GM12878 (cell line): ENCODE measurements around the gene GPC2. TPM values are rescaled to one million over a fixed set of nuclear protein-coding genes. Genes with fewer than 3 reads are reported as not detected.

Source experiments
- CHD4 ChIP-seq: fragments of 200-600 bp; sonication (generic); IDR thresholded peaks from 2 replicates; pipeline ENCODE4 v1.6.1; 2016; ENCODE audit warnings: mild to moderate bottlenecking
- CREM ChIP-seq: IDR thresholded peaks from 2 replicates; pipeline ENCODE4 v1.6.1; 2014; ENCODE audit warnings: antibody characterized with exemption, low read depth
- FOS ChIP-seq: IDR thresholded peaks from 3 replicates; pipeline ENCODE4 v1.6.1; 2011; ENCODE audit warnings: borderline replicate concordance; ENCODE audit not compliant: insufficient read length; ENCODE audit errors: extremely low read depth
- KDM1A ChIP-seq: fragments of 200-600 bp; sonication (generic); IDR thresholded peaks from 2 replicates; pipeline ENCODE4 v1.6.1; 2016; ENCODE audit warnings: borderline replicate concordance
- MLLT1 ChIP-seq: fragments of 450-650 bp; IDR thresholded peaks from 2 replicates; pipeline ENCODE4 v1.6.1; 2016; ENCODE audit warnings: mild to moderate bottlenecking
- PRDM15 ChIP-seq: fragments of 450-650 bp; formaldehyde crosslinking; IDR thresholded peaks from 2 replicates; pipeline ENCODE4 v1.4.0; 2020; ENCODE audit warnings: mild to moderate bottlenecking, moderate library complexity
- RAD51 ChIP-seq: fragments of 450-650 bp; IDR thresholded peaks from 2 replicates; pipeline ENCODE4 v1.6.1; 2016; ENCODE audit warnings: moderate library complexity, mild to moderate bottlenecking, inconsistent platforms
- TAF1 ChIP-seq: IDR thresholded peaks from 2 replicates; pipeline ENCODE4 v1.6.1; 2011; ENCODE audit warnings: mild to moderate bottlenecking, low read depth, low read length, borderline replicate concordance
- TBL1XR1 ChIP-seq: IDR thresholded peaks from 2 replicates; pipeline ENCODE4 v1.6.1; 2012; ENCODE audit warnings: low read depth, low read length, improper control_type of control experiment
- TCF3 ChIP-seq: IDR thresholded peaks from 2 replicates; pipeline ENCODE4 v1.6.1; 2012; ENCODE audit warnings: low read depth, mild to moderate bottlenecking, low read length, borderline replicate concordance; ENCODE audit not compliant: insufficient read depth
- ZBTB33 ChIP-seq: fragments of 450-650 bp; IDR thresholded peaks from 2 replicates; pipeline ENCODE4 v1.6.1; 2017; ENCODE audit warnings: mild to moderate bottlenecking
- ZNF217 ChIP-seq: fragments of 450-650 bp; IDR thresholded peaks from 2 replicates; pipeline ENCODE4 v1.6.1; 2017; ENCODE audit warnings: antibody characterized with exemption, mild to moderate bottlenecking
- ZNF622 ChIP-seq: fragments of 450-650 bp; IDR thresholded peaks from 2 replicates; pipeline ENCODE4 v1.6.1; 2017; ENCODE audit warnings: mild to moderate bottlenecking, inconsistent platforms
- polyA plus RNA-seq, 11 experiments: library from polyadenylated mRNA; depleted of rRNA in 4 of 11; unstranded in 6 of 11; stranded (reverse) in 5 of 11; fragments of >200 nt; fragmentation: Nextera tagmentation in 4 of 11; fragmentation: Illumina TruSeq in 1 of 11; extraction: Ambion mirVana in 4 of 11; extraction: Trizol in 1 of 11; gene quantifications; 1 replicate in 1 of 11; 2 replicates in 10 of 11; pipeline versions ENCODE4 v1.2.1 to v1.2.3, GENCODE V29; 2011 to 2016; ENCODE audit warnings: inconsistent platforms in 2 of 11, missing spikeins in 2 of 11, low read depth in 1 of 11
- total RNA-seq, 4 experiments: library from RNA; depleted of rRNA in 3 of 4; stranded (reverse); fragments of >200 nt in 3 of 4; fragmentation: Illumina TruSeq in 1 of 4; extraction: Trizol in 1 of 4; gene quantifications; 2 replicates each; pipeline versions ENCODE4 v1.2.1 to v1.2.3, GENCODE V29; 2013 to 2021
- TF ChIP-seq, protein P1 (sequence below): IDR thresholded peaks from 2 replicates; pipeline ENCODE4 v1.6.1; 2012; ENCODE audit warnings: improper control_type of control experiment, low read depth, low read length; ENCODE audit not compliant: insufficient replicate concordance
- TF ChIP-seq, protein P2 (sequence below): fragments of 450-650 bp; IDR thresholded peaks from 2 replicates; pipeline ENCODE4 v1.6.1; 2017; ENCODE audit warnings: borderline replicate concordance

Gene GPC2
- total and polyA plus RNA-seq, 10 of the 15 experiments (the other 5 are each of a cell fraction or from before 2014, with no cell fraction given) = 0.19 to 6.3 (median 0.77) TPM

DNA sequence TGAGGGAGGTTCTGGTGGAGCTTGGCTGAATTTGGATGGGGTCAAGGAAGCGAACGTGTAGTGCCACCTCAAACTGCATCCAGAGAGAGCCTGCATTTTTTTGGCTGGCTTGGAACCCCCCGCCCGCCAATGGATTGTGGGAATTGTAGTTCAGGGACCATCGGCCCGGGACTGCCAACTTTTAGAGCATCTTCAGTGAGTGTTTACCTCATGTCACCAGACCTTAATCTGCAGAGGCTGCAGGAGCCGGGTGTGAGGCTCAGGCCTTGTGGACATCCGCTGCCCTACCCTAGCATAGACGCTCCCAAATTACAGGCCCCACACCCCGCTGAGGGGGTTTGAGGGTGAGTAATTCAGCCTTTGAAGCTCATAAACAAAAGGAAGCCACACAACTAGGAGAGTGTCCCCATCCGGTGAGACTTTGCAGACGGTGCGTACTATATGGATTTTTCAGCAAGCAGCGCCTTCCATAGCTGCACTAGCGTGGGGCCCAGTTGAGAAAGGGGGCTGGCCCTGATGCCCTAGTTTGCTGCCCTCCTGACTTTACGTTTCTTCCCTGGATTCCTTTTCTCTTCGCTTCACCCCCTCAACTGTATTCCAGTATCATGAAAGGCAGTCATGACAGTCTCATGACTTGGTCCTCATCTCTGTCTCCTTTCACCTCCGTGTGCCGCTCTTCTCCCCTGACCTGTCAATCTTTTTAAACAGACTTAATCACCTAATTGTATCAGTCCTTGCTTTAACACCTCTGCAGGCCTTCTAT lies 57.0 kb downstream of the GPC2 start (continued):
- TF ChIP-seq, protein P1, sequence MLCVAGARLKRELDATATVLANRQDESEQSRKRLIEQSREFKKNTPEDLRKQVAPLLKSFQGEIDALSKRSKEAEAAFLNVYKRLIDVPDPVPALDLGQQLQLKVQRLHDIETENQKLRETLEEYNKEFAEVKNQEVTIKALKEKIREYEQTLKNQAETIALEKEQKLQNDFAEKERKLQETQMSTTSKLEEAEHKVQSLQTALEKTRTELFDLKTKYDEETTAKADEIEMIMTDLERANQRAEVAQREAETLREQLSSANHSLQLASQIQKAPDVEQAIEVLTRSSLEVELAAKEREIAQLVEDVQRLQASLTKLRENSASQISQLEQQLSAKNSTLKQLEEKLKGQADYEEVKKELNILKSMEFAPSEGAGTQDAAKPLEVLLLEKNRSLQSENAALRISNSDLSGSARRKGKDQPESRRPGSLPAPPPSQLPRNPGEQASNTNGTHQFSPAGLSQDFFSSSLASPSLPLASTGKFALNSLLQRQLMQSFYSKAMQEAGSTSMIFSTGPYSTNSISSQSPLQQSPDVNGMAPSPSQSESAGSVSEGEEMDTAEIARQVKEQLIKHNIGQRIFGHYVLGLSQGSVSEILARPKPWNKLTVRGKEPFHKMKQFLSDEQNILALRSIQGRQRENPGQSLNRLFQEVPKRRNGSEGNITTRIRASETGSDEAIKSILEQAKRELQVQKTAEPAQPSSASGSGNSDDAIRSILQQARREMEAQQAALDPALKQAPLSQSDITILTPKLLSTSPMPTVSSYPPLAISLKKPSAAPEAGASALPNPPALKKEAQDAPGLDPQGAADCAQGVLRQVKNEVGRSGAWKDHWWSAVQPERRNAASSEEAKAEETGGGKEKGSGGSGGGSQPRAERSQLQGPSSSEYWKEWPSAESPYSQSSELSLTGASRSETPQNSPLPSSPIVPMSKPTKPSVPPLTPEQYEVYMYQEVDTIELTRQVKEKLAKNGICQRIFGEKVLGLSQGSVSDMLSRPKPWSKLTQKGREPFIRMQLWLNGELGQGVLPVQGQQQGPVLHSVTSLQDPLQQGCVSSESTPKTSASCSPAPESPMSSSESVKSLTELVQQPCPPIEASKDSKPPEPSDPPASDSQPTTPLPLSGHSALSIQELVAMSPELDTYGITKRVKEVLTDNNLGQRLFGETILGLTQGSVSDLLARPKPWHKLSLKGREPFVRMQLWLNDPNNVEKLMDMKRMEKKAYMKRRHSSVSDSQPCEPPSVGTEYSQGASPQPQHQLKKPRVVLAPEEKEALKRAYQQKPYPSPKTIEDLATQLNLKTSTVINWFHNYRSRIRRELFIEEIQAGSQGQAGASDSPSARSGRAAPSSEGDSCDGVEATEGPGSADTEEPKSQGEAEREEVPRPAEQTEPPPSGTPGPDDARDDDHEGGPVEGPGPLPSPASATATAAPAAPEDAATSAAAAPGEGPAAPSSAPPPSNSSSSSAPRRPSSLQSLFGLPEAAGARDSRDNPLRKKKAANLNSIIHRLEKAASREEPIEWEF = no peak
- no peak for TF ChIP-seq TCF3
- TF ChIP-seq KDM1A = no peak
- no peak for TF ChIP-seq ZBTB33
- TF ChIP-seq TBL1XR1 = 0 out of 2 replicates have a peak, but pooled peaks have one; percentile 45
- no peak for TF ChIP-seq ZNF217
- no peak for TF ChIP-seq ZNF622
- no peak for TF ChIP-seq PRDM15
- TF ChIP-seq CREM = peak; percentile 9; the same call in 1 of the 2 replicates
- TF ChIP-seq RAD51 = no peak
- TF ChIP-seq, protein P2, sequence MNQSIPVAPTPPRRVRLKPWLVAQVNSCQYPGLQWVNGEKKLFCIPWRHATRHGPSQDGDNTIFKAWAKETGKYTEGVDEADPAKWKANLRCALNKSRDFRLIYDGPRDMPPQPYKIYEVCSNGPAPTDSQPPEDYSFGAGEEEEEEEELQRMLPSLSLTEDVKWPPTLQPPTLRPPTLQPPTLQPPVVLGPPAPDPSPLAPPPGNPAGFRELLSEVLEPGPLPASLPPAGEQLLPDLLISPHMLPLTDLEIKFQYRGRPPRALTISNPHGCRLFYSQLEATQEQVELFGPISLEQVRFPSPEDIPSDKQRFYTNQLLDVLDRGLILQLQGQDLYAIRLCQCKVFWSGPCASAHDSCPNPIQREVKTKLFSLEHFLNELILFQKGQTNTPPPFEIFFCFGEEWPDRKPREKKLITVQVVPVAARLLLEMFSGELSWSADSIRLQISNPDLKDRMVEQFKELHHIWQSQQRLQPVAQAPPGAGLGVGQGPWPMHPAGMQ = no peak
- TF ChIP-seq CHD4 = no peak
- no peak for TF ChIP-seq MLLT1
- no peak for TF ChIP-seq FOS
- TF ChIP-seq TAF1 = no peak
